ENCODE results near the gene LRRC8D. TPM values are rescaled to one million over a fixed set of nuclear protein-coding genes. Genes with fewer than 3 reads are reported as not detected.

Gene LRRC8D
- total and polyA plus RNA-seq, 9 of the 15 experiments (the other 6 are each of a cell fraction or from before 2014, with no cell fraction given) = 3.4 to 53.9 (median 15.9) TPM

- TF ChIP-seq, protein P1, sequence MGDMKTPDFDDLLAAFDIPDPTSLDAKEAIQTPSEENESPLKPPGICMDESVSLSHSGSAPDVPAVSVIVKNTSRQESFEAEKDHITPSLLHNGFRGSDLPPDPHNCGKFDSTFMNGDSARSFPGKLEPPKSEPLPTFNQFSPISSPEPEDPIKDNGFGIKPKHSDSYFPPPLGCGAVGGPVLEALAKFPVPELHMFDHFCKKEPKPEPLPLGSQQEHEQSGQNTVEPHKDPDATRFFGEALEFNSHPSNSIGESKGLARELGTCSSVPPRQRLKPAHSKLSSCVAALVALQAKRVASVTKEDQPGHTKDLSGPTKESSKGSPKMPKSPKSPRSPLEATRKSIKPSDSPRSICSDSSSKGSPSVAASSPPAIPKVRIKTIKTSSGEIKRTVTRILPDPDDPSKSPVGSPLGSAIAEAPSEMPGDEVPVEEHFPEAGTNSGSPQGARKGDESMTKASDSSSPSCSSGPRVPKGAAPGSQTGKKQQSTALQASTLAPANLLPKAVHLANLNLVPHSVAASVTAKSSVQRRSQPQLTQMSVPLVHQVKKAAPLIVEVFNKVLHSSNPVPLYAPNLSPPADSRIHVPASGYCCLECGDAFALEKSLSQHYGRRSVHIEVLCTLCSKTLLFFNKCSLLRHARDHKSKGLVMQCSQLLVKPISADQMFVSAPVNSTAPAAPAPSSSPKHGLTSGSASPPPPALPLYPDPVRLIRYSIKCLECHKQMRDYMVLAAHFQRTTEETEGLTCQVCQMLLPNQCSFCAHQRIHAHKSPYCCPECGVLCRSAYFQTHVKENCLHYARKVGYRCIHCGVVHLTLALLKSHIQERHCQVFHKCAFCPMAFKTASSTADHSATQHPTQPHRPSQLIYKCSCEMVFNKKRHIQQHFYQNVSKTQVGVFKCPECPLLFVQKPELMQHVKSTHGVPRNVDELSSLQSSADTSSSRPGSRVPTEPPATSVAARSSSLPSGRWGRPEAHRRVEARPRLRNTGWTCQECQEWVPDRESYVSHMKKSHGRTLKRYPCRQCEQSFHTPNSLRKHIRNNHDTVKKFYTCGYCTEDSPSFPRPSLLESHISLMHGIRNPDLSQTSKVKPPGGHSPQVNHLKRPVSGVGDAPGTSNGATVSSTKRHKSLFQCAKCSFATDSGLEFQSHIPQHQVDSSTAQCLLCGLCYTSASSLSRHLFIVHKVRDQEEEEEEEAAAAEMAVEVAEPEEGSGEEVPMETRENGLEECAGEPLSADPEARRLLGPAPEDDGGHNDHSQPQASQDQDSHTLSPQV (IDR thresholded peaks at IDR 0.05) = no peak; the same call in 1 of the 2 replicates
- TF ChIP-seq ZNF830 (CRISPR knock-in tag; IDR thresholded peaks at IDR 0.05) (no peak), TAF9B (IDR thresholded peaks at IDR 0.05; ENCODE audit: partially characterized antibody) (no peak), ZNF445 (CRISPR knock-in tag; IDR thresholded peaks at IDR 0.05; ENCODE audit: low read depth) (no peak), MTA2 (IDR thresholded peaks at IDR 0.05; ENCODE audit: low read depth) (peak; percentile 90)
- TF ChIP-seq, protein P2, sequence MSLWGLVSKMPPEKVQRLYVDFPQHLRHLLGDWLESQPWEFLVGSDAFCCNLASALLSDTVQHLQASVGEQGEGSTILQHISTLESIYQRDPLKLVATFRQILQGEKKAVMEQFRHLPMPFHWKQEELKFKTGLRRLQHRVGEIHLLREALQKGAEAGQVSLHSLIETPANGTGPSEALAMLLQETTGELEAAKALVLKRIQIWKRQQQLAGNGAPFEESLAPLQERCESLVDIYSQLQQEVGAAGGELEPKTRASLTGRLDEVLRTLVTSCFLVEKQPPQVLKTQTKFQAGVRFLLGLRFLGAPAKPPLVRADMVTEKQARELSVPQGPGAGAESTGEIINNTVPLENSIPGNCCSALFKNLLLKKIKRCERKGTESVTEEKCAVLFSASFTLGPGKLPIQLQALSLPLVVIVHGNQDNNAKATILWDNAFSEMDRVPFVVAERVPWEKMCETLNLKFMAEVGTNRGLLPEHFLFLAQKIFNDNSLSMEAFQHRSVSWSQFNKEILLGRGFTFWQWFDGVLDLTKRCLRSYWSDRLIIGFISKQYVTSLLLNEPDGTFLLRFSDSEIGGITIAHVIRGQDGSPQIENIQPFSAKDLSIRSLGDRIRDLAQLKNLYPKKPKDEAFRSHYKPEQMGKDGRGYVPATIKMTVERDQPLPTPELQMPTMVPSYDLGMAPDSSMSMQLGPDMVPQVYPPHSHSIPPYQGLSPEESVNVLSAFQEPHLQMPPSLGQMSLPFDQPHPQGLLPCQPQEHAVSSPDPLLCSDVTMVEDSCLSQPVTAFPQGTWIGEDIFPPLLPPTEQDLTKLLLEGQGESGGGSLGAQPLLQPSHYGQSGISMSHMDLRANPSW (CRISPR knock-in tag; IDR thresholded peaks at IDR 0.05) = no peak
- TF ChIP-seq, protein P3, sequence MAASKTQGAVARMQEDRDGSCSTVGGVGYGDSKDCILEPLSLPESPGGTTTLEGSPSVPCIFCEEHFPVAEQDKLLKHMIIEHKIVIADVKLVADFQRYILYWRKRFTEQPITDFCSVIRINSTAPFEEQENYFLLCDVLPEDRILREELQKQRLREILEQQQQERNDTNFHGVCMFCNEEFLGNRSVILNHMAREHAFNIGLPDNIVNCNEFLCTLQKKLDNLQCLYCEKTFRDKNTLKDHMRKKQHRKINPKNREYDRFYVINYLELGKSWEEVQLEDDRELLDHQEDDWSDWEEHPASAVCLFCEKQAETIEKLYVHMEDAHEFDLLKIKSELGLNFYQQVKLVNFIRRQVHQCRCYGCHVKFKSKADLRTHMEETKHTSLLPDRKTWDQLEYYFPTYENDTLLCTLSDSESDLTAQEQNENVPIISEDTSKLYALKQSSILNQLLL (CRISPR knock-in tag; IDR thresholded peaks at IDR 0.05; ENCODE audit: borderline replicate concordance) = no peak
These were observed 81.3 kb downstream of the LRRC8D start (continued) for GRCh38 chr1:89901957-89902669.
